H1 (cell line): ENCODE data around the gene TSPAN4. TPM values are rescaled to one million over a fixed set of nuclear protein-coding genes. Genes with fewer than 3 reads are reported as not detected.

Experiments used
- BRCA1 ChIP-seq: IDR thresholded peaks from 2 replicates; pipeline ENCODE4 v1.6.1; 2012; ENCODE audit warnings: low read depth, low read length, improper control_type of control experiment
- CBX8 ChIP-seq: fragments of 300-800, 300-1000 bp; sonication (generic); IDR thresholded peaks from 2 replicates; pipeline ENCODE4 v1.7.1; 2016; ENCODE audit warnings: low read depth, low read length, borderline replicate concordance
- CHD1 ChIP-seq: IDR thresholded peaks from 2 replicates; pipeline ENCODE4 v1.6.1; 2012; ENCODE audit warnings: low read depth, low read length, improper control_type of control experiment
- CREB1 ChIP-seq: IDR thresholded peaks from 2 replicates; pipeline ENCODE4 v1.6.1; 2012; ENCODE audit warnings: inconsistent platforms
- EP300 ChIP-seq, 2 experiments: IDR thresholded peaks; 1 replicate in 1 of 2; 2 replicates in 1 of 2; pipeline ENCODE4 v1.6.1; 2011 to 2012; ENCODE audit warnings: low read depth in 2 of 2, low read length in 2 of 2, mild to moderate bottlenecking in 2 of 2, borderline replicate concordance in 1 of 2, inconsistent platforms in 1 of 2, moderate library complexity in 1 of 2
- HDAC6 ChIP-seq: IDR thresholded peaks from one replicate; pipeline ENCODE4 v1.7.1; 2012; ENCODE audit warnings: low read depth, mild to moderate bottlenecking, inconsistent platforms, low read length, moderate library complexity
- JUN ChIP-seq: IDR thresholded peaks from 2 replicates; pipeline ENCODE4 v1.6.1; 2011; ENCODE audit warnings: low read depth, mild to moderate bottlenecking, improper control_type of control experiment, low read length
- KDM4A ChIP-seq: IDR thresholded peaks from one replicate; pipeline ENCODE4 v1.7.1; 2012; ENCODE audit warnings: low read depth, mild to moderate bottlenecking, moderate library complexity, low read length, inconsistent platforms; ENCODE audit not compliant: severe bottlenecking
- KDM5A ChIP-seq: fragments of 200-600 bp; IDR thresholded peaks from 2 replicates; pipeline ENCODE4 v1.7.1; 2012; ENCODE audit warnings: mild to moderate bottlenecking, low read length, inconsistent platforms, mixed read lengths
- NANOG ChIP-seq: IDR thresholded peaks from 2 replicates; pipeline ENCODE4 v1.6.1; 2011; ENCODE audit warnings: low read length, low read depth, mild to moderate bottlenecking, inconsistent platforms; ENCODE audit not compliant: insufficient read depth, poor library complexity, severe bottlenecking
- PHF8 ChIP-seq: fragments of 200-600 bp; sonication (generic); conservative IDR thresholded peaks from 2 replicates; pipeline ENCODE4 v1.7.1; 2012; ENCODE audit warnings: low read depth, mild to moderate bottlenecking, inconsistent platforms, low read length, moderate library complexity
- POLR2AphosphoS5 ChIP-seq: IDR thresholded peaks from 2 replicates; pipeline ENCODE4 v1.6.1; 2011; ENCODE audit warnings: low read depth, low read length
- RNF2 ChIP-seq: fragments of 200-900, 300-1000 bp; sonication (generic); IDR thresholded peaks from 2 replicates; pipeline ENCODE4 v1.7.1; 2016; ENCODE audit warnings: borderline replicate concordance, low read depth, mild to moderate bottlenecking, antibody characterized with exemption, low read length; ENCODE audit not compliant: poor library complexity, severe bottlenecking; ENCODE audit errors: missing control alignments
- RXRA ChIP-seq: IDR thresholded peaks from 2 replicates; pipeline ENCODE4 v1.6.1; 2011; ENCODE audit warnings: low read depth, mild to moderate bottlenecking, low read length, moderate library complexity; ENCODE audit not compliant: insufficient read depth
- SP2 ChIP-seq: IDR thresholded peaks from 2 replicates; pipeline ENCODE4 v1.6.1; 2012; ENCODE audit warnings: mild to moderate bottlenecking, low read length, inconsistent platforms
- SUZ12 ChIP-seq: fragments of 200-600 bp; sonication (generic); IDR thresholded peaks from 2 replicates; pipeline ENCODE4 v1.6.1; 2012; ENCODE audit warnings: mild to moderate bottlenecking, inconsistent platforms, low read length, moderate library complexity, mixed read lengths
- TAF7 ChIP-seq: optimal IDR thresholded peaks from 2 replicates; pipeline ENCODE3; 2011; ENCODE audit warnings: low read depth, mild to moderate bottlenecking, inconsistent platforms, low read length, moderate library complexity, borderline replicate concordance
- YY1 ChIP-seq: IDR thresholded peaks from 2 replicates; pipeline ENCODE4 v1.6.1; 2011; ENCODE audit warnings: low read depth, mild to moderate bottlenecking, low read length
- ZNF274 ChIP-seq: IDR thresholded peaks from 2 replicates; pipeline ENCODE4 v1.7.0; 2012; ENCODE audit warnings: low read length, borderline replicate concordance; ENCODE audit errors: extremely low read depth
- polyA plus RNA-seq, 7 experiments: library from polyadenylated mRNA; depleted of rRNA in 3 of 7; stranded (reverse) in 5 of 7; unstranded in 2 of 7; fragments of >200 nt in 5 of 7; fragments of 200-250 nt in 2 of 7; gene quantifications; 1 replicate in 5 of 7; 2 replicates in 1 of 7; 4 replicates in 1 of 7; pipeline versions ENCODE4 v1.2.1 to v1.2.3, GENCODE V29; 2011 to 2013; ENCODE audit warnings: missing spikeins in 2 of 7, mixed read lengths in 2 of 7
- total RNA-seq: library from RNA; stranded (reverse); fragmentation: NEBNext Ultra II Directional; extraction: Animal tissue kit (Norgen Biotek cat#: 25700); gene quantifications from 2 replicates; pipeline ENCODE4 v1.2.1, GENCODE V29; 2021
- TF ChIP-seq, protein P1 (sequence below), 3 experiments: IDR thresholded peaks; 1 replicate in 2 of 3; 2 replicates in 1 of 3; pipeline versions ENCODE4 v1.5.1 to v1.6.1; 2011; ENCODE audit warnings: low read length in 3 of 3, mild to moderate bottlenecking in 3 of 3, inconsistent platforms in 2 of 3, low read depth in 1 of 3, moderate library complexity in 1 of 3; ENCODE audit not compliant: insufficient read depth in 1 of 3; ENCODE audit errors: control extremely low read depth in 1 of 3

TSPAN4 gene
- total and polyA plus RNA-seq, 2 of the 8 experiments (the other 6 are each of a cell fraction or from before 2014, with no cell fraction given): 74.1 to 145 TPM

DNA sequence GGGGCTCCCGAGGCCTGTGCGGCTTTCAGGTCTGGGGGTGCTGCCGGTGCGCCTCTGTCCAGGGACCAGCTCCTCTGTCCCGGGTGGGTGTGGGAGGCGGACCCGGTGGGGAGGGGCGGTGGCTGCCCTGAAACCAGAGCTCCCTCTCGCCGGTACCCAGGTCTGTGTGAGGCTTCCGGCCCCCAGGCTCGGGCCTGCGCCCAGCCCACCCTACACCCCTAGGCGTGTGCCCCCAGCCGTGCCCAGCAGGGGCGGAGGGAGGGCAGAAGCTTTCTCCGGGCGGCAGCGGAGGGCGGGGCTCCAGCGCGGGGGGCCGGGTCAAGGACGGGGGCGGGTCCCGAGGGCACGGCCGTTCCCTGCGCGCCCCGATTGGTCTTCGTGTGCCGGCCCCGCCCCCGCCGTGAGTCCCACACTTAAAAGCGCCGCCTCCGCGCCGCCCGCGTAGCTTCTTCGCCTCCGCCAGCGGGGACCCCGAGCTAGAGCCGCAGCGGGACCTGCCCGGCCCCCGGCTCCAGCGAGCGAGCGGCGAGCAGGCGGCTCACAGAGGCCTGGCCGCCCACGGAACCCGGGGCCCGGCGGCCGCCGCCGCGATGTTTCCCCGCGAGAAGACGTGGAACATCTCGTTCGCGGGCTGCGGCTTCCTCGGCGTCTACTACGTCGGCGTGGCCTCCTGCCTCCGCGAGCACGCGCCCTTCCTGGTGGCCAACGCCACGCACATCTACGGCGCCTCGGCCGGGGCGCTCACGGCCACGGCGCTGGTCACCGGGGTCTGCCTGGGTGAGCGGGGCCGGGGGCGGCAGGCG lies 23.3 kb upstream of the TSPAN4 start (continued):
- TF ChIP-seq SUZ12 (no peak), CREB1 (no peak), POLR2AphosphoS5 (no peak), CBX8 (no peak), SP2 (no peak), KDM5A (no peak), ZNF274 (no peak), BRCA1 (no peak), RNF2 (no peak), RXRA (no peak), TAF7 (peak; percentile 86), KDM4A (peak; percentile 54), NANOG (no peak), EP300 (IDR thresholded peaks at IDR 0.05; ENCODE audit: borderline replicate concordance in 1 of 2, low read depth in 2 of 2, low read length in 2 of 2) (no peak), PHF8 (peak; percentile 73), YY1 (no peak), CHD1 (no peak), JUN (no peak), HDAC6 (no peak)
- TF ChIP-seq, protein P1, sequence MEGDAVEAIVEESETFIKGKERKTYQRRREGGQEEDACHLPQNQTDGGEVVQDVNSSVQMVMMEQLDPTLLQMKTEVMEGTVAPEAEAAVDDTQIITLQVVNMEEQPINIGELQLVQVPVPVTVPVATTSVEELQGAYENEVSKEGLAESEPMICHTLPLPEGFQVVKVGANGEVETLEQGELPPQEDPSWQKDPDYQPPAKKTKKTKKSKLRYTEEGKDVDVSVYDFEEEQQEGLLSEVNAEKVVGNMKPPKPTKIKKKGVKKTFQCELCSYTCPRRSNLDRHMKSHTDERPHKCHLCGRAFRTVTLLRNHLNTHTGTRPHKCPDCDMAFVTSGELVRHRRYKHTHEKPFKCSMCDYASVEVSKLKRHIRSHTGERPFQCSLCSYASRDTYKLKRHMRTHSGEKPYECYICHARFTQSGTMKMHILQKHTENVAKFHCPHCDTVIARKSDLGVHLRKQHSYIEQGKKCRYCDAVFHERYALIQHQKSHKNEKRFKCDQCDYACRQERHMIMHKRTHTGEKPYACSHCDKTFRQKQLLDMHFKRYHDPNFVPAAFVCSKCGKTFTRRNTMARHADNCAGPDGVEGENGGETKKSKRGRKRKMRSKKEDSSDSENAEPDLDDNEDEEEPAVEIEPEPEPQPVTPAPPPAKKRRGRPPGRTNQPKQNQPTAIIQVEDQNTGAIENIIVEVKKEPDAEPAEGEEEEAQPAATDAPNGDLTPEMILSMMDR (IDR thresholded peaks at IDR 0.05; ENCODE audit: control extremely low read depth in 1 of 3, insufficient read depth in 1 of 3, low read depth in 1 of 3, low read length in 3 of 3): no peak
